ENCODE results near the gene STIM1.

DNA sequence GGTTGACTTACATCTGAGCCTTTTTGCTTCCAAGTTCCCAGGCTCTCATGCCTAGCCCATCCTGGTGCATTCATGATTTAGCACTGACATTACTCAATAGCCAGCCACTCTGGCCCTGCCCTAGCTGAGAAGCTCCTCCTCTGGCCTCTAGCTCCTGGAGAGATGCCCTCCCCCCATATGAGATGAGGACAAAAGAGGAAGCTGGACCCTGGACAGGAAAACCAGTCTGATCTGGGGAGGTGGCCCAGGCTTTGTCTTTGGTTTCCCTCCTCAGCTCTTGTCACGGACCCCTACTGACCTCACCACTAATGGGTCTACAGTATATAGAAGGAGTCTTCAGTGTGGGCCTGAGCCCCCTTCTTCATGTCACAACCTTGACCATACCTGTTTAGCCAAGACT is 17.7 kb upstream of the STIM1 start:
- TF ChIP-seq, protein P1, sequence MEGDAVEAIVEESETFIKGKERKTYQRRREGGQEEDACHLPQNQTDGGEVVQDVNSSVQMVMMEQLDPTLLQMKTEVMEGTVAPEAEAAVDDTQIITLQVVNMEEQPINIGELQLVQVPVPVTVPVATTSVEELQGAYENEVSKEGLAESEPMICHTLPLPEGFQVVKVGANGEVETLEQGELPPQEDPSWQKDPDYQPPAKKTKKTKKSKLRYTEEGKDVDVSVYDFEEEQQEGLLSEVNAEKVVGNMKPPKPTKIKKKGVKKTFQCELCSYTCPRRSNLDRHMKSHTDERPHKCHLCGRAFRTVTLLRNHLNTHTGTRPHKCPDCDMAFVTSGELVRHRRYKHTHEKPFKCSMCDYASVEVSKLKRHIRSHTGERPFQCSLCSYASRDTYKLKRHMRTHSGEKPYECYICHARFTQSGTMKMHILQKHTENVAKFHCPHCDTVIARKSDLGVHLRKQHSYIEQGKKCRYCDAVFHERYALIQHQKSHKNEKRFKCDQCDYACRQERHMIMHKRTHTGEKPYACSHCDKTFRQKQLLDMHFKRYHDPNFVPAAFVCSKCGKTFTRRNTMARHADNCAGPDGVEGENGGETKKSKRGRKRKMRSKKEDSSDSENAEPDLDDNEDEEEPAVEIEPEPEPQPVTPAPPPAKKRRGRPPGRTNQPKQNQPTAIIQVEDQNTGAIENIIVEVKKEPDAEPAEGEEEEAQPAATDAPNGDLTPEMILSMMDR (IDR thresholded peaks at IDR 0.05): no peak
- TF ChIP-seq POLR2AphosphoS5 (IDR thresholded peaks at IDR 0.05) (no peak), EP300 (IDR thresholded peaks at IDR 0.05) (no peak), POLR2A (IDR thresholded peaks at IDR 0.05; ENCODE audit: low read depth) (no peak)

All from esophagus muscularis mucosa (tissue), 4 donors.